ENCODE measurements around the gene MVP.
A peak's percentile ranks its signal among the peaks of the same experiment; 100 is the strongest.

The MVP gene

GRCh38 chr16:29809850-29810698, 10.2 kb upstream of the MVP start:
- no peak for TF ChIP-seq CTCF (IDR thresholded peaks at IDR 0.05; ENCODE audit: insufficient read depth, missing control alignments)
- FAIRE-seq (no peak), DNase-seq (ENCODE audit: insufficient read length, low spot score) (no peak)

DNA sequence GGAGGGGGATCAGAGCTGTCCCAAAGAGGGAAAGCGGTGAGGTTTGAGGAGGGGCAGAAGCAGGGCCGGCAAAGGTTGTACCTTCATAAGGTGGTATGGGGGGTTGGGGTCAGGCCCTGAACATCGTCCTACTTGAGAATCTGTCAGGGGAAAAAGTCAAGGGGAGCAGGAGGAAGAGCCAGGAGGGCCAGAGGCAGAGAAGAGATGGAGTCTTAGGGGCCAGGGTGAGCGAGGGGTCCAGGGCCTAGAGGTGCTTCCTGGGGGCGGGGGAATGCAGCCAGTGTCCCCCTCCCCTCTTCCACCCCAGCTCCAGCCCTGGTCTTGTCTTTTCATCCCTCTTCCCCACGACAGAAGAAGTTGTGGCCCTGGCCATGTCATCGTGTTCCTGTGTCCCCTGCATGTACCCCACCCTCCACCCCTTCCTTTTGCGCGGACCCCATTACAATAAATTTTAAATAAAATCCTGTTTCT, 9.5 kb upstream of the MVP start:
- FAIRE-seq (no peak), DNase-seq (ENCODE audit: insufficient read length, low spot score) (no peak)
- no peak for TF ChIP-seq CTCF (IDR thresholded peaks at IDR 0.05; ENCODE audit: insufficient read depth, missing control alignments)

DNA sequence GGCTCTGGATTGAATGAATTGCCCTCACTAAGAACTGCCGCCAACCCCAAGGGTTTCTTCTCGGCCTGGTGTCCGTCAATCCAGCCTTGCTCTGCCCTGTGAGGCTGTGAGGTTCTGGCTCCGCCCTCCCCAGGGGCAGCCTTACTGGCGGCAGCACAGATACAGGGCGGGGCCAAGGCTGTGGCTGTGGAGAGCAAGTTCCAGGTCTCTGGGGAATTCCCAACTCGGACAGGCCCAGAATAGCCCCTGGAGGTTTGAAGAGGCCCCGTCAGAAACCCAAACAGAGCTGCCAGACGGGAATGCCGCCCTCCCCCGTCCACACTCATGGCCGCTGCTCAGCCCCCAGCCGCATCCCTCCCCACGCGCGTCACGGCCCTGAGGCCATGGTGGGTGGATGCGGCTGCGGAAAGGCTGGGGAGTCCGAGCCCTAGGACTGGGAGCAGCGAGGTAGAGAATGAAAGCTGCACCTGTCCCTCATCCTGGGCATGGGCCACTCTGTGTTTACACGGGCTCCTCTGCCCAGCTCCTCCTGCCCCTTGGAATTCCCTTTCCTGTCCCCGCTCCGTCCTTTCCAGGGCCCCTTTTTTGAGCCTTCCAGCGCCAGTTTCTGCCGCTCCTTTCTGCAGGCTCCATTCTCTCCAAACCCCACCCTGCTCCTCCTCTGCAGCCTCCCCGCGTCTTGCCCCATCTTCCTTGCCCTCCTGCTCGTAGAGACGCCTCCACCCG, 8.9 kb upstream of the MVP start:
- DNase-seq (ENCODE audit: insufficient read length, low spot score) (peak; percentile 85), FAIRE-seq (peak; percentile 25)
- TF ChIP-seq CTCF (IDR thresholded peaks at IDR 0.05; ENCODE audit: insufficient read depth, missing control alignments), result no peak

GRCh38 chr16:29811896-29812665, 8.2 kb upstream of the MVP start, which contains the start of gene PRRT2:
PRRT2 (plus strand) TSS chr16:29812193; CDS start chr16:29813055, 862 bp downstream.
- peak; percentile 83 for DNase-seq (ENCODE audit: insufficient read length, low spot score)
- FAIRE-seq, result no peak

DNA sequence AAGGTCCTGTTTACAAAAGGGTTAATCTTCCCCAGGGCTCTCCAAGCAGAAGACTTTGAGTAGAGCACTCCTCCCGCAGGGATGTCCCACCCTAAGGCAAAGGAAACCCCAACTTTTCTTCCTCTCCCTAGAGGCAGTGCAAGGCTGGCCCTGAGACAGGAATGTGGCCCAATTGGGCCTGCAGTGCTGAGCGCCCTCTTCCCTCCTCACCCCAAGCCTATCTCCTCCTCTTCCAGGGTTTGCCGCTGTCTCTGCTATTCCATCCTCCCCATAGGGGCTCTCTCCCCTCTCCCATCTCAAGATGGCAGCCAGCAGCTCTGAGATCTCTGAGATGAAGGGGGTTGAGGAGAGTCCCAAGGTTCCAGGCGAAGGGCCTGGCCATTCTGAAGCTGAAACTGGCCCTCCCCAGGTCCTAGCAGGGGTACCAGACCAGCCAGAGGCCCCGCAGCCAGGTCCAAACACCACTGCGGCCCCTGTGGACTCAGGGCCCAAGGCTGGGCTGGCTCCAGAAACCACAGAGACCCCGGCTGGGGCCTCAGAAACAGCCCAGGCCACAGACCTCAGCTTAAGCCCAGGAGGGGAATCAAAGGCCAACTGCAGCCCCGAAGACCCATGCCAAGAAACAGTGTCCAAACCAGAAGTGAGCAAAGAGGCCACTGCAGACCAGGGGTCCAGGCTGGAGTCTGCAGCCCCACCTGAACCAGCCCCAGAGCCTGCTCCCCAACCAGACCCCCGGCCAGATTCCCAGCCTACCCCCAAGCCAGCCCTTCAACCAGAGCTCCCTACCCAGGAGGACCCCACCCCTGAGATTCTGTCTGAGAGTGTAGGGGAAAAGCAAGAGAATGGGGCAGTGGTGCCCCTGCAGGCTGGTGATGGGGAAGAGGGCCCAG, 7.3 kb upstream of the MVP start:
- FAIRE-seq (no peak), DNase-seq (ENCODE audit: insufficient read length, low spot score) (no peak)
- no peak for TF ChIP-seq CTCF (IDR thresholded peaks at IDR 0.05; ENCODE audit: insufficient read depth, missing control alignments)

More at GRCh38 chr16:29811896-29812665, 8.2 kb upstream of the MVP start, which contains the start of gene PRRT2:
- TF ChIP-seq CTCF (IDR thresholded peaks at IDR 0.05; ENCODE audit: insufficient read depth, missing control alignments), result no peak
